GM21576 (cell line): Measurements from ENCODE around the gene GLRX3.
"Not testable (repeated sequence)": the region's sequence is repeated elsewhere in the genome, so short reads cannot be mapped to it uniquely, and the experiment has no call there.

Source experiments
- ATAC-seq: cut with Tn5 transposase; IDR thresholded peaks from one replicate; pipeline ENCODE4 v1.9.1; 2021; ENCODE audit warnings: mild to moderate bottlenecking, moderate library complexity; ENCODE audit not compliant: unreplicated experiment

Gene GLRX3

DNA sequence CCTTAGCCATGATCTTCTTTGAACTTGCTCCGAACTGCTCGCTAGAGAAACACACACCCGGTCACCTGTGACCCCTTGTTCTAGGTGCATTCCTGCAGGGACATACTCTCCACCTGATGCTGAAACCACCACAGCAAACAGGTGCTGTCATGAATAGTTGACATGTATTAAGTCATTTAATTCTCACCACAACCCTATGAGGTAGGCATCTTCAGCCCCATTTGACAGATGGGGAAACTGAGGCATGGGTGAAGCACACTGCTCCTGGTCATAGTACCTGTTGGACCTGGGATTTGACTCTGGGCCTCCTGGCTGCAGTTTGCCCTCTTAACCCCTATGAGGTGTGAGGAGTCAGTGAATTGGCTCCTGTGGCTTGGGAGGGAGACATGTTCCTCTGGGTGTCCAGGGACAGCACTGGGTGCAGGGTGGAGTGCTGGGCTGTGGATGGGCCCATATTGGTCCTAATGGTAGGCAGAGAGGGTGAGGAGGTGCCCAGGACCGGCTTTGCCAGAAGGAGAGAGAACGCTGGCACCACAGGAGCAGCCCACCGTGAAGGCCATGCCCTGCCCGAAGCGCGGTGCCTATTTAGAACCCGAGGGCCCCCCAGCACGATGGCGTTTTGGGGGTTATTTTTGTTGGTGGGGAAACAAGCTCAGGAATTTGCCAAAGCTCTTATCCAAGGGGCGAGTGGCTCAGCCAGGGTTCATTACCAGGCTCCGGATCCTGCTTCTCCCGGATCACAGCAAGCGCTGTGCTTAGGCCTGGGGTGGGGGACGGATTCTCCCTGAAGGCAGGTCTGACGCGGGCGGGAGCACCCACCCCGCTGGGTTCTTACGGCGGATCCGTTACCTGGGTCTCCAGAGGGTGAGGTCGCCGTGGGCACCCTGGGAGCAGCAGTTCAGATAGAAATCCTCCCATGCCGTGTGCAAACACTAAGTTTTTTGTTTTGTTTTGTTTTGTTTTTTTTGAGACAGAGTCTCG is 52.3 kb downstream of the GLRX3 start:
- no peak for ATAC-seq

DNA sequence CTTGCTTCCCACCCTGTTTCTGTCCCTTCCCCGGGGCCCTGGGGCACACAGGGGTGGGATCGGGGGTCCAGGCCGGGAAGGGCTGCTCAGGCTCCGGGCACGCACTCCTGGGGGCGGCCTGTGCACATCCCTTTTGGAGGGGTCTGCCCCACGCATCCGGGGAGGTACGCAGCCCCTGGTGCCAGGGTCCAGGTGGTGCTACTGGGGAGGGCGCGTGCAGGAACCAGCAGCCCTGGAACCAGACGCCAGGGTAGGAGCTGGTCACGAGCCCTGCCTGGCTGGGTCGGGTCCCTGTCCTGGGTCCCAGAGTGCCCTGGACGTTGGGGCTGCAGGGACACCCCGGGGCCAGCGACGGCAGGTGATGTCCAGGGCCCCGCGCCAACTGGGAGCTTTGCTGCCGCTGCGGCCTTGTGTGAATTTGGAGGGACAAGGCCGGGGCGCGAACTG is 53.4 kb downstream of the GLRX3 start:
- peak; percentile 3 for ATAC-seq

DNA sequence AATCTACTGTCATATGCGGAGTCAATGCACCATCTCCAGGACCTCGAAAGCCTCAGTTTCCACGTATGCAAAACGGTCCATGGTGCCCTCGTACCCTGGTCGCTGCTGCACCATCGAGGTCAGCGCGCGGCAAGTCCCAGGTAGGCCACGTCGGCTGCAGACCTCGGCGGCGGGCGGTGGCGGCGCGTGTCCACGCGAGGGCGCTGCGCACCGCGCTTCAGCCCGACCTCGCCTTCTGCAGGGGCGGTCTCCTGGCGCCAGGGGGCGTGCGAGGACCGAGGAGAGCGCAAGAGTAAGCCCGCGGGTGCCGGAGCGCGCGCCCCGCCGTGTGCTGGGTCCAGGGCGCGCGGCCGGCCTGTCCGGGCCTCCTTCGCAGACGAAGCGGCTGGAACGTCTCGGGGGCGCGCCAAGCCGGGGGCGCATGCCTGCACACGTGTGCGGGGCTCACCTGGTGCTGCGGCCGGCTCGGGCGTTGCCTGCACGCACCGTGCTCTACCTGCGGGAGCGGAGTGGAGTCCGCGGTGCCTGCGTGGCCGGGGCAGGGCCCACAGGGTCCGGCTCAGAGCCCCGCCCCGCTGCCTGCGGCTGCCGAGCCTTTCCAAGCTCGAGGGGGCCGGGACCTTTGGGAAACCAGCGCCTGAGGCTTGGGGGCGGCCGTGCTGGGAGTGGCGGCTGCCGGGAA is 54.0 kb downstream of the GLRX3 start:
- peak; percentile 90 for ATAC-seq

DNA sequence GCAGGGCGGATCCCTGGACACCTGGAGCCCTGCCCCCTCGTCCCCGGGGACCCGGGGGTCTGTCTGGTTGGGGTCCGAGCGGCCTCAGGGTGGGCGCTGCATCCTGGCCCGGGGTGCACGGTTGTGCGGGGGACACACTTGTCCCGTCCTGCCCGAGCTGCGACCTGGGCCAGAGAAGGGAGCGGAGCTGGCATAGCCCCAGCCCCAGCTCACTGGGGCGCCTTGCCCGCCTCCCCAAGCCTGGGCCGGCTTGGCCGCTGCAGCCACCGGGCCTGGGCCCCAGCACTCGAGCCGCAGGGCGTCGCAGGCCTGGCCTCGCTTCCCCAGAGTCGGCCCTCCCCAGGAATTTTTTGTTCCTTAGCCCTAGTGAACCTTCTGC is 54.5 kb downstream of the GLRX3 start:
- ATAC-seq: no peak

DNA sequence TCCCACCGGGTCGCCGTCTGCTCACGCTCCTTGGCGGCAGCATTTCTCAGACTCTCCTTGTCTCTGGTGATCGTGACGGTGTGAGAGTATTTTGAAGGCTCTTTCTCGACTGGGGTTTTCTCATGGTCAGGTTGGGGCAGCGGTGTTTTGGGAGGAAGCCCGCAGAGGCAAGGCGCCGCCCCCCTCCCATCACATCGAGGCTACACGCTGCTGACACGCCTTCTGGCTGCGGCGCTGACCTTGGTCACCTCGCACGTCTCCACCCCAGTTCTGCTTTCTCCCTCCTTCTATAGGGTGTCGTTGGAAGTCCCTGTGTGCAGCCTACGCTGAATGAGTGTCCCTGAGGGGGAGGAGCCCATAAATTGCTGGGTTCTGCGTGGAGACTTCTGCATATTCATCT is 55.2 kb downstream of the GLRX3 start:
- ATAC-seq: no peak

DNA sequence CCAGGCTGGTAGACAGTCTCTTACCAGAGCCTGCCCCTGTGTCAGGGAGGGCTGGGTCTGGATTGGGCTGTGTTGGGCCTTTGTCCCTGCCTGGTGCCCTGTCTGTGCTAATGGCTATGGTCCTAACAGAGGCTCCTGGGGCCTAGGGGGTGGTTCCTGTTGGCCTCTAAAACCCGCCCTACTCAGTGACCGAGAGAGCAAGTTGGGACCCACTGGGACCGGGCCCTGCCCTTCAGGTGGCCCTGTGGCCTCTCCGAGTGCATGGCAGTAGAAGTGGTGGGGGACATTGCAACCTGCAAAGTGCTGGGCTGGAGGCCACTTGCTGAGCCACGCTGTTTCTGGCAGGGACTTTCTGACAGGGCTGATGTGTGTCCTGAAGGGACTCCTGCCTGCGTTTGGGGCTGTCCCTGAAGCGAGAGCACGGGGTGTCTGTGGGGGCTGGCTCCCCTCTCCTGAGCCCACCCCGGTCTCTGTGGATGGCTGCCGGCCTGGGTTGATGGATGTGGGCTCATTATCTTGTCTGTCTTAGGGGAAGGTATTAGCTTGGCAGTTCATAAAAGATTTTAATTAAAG is 56.2 kb downstream of the GLRX3 start:
- no peak for ATAC-seq

DNA sequence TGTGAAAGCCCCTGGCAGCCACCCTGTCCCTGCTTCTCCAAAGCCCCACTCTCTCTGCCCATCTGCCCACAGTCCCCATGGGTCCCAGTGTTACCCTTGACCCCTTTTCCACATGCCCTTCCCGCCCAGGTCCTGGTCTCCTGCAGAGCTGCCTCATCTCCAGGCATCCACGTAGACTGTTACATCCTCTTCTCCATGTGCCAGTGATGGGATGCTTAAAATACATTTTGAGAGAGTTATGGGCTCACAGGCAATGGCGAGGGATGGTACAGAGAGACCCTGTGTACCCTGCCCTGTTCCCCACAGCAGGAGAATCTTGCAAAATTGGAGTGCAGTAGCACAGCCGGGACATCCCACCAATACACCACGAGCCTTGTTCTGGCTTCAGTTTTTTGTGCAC is 56.8 kb downstream of the GLRX3 start:
- no peak for ATAC-seq

DNA sequence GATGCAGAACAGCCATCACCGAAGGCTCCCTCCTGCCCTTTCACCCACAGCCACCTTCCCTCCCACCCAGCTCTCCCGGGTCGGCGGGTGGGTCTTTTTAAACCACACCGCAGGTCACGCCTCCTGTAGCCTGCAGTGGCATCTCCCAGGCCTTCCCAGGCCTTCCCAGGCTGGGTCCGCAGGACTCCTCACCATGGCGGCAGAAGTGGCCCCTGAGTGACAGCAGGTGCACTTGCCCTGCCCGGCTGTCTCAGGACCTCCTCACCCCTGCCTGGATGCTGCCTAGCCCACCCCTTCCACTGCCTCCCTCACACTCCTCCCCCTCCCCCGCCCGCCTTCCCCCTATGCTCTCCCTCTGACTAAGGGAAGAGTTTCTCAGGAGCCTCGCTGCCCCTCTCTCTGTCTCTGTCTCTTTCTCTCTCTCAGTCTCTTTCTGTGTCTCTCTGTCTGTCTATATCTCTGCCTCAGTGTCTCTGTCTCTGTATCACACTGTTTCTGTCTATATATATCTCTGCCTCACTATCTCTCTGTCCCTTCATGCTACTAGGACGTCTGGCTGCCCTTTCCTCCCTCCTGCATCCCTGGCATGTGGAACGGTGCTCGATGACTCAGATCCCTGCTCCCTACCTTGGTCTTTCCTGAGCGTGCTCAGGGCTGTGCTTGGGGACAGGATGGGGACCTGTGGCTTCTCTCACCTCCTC is 57.5 kb downstream of the GLRX3 start:
- no peak for ATAC-seq

DNA sequence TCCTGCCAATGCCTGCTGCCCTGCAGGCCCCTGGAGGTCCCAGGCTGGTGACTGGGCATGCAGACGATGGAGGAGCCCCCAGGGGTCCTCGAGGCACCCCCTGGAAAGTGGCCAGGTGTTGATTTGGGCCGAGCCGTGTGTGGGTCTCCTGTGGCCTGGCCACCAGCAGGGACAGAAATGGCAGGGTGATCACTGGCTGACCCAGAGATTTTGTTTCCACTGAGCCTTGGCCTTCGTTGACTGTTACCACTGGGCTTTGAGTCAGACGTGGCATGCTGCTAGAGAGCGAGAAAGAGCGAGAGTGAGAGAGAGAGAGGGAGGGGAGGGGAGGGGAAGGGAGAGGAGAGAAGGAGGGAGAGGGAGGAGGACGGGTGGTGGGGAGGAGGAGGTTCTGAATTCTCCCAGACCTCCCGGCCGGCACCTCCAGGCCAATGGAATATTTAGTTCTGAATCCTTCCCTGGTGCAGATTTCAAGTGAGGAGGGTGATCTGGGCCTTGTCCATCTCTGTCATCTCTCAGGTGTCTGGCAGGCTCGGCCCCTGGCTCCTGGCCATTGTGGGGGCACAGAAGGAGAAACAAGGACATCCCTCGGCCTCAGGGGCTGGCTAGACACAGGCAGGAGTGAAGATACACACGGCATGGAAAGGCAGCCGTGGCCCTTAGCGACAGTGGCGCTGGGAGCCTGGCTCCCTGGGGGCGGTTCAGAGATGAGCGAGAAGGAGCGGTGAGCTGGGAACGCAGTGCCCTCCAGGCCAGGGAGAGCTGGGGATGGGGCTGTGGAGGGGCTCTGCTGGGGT is 58.2 kb downstream of the GLRX3 start:
- no peak for ATAC-seq

DNA sequence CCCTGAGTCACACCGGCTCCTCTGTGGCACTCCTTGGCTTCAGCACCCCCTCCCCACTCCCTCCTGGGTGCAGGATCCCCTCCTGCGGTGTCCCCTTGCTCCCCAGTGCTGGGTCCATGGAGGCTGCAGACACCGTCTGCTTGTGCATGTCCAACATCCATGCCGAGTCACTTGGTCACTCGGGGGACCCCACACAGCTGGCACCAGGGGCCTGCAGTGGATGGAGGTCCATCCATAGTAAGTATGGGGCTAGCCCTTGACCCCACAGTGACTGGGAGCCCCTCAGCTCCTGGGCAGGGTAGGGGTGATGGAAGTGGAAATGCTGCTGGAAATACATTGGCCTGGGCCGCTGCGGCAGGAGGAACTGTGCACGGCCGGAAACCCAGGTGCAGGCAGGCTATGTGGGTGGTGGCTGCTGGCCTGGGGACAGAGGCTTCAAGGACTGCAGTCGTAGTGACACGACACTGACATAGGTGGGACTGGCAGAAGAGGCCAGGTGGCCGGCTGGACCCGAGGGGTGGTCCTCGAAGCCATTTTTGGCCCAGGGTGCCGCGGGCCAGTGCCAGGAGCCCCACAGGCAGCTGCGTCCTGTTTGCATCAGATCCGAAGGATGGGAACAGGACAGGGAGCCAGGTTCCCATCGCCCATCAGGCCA is 58.9 kb downstream of the GLRX3 start:
- ATAC-seq: no peak

DNA sequence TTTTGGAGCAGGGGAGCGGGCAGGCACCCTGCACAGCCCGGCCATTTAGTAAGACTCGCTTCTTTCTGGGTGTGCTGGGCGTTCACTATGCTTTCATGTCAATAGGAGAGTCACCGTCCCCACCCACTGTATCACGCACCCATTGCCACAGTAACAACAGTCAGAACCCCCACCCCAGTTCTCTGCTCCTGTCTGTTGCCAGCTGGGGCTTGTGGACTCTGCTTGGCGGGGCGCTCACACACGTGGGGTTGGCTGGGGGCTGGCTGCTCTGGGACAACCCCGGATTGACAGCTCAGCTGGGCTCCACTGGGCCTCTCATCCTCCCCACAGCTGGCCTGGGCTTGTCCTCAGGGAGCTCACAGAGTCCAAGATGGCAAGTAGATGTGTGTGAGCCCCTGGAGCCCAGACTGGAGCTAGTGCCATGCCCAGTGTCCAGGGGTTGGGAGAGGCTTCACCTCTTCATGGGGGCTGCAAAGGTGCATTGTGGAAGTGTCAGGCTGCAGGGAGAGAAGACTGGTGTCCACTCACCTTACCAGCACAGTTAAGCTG is 59.6 kb downstream of the GLRX3 start:
- no peak for ATAC-seq

DNA sequence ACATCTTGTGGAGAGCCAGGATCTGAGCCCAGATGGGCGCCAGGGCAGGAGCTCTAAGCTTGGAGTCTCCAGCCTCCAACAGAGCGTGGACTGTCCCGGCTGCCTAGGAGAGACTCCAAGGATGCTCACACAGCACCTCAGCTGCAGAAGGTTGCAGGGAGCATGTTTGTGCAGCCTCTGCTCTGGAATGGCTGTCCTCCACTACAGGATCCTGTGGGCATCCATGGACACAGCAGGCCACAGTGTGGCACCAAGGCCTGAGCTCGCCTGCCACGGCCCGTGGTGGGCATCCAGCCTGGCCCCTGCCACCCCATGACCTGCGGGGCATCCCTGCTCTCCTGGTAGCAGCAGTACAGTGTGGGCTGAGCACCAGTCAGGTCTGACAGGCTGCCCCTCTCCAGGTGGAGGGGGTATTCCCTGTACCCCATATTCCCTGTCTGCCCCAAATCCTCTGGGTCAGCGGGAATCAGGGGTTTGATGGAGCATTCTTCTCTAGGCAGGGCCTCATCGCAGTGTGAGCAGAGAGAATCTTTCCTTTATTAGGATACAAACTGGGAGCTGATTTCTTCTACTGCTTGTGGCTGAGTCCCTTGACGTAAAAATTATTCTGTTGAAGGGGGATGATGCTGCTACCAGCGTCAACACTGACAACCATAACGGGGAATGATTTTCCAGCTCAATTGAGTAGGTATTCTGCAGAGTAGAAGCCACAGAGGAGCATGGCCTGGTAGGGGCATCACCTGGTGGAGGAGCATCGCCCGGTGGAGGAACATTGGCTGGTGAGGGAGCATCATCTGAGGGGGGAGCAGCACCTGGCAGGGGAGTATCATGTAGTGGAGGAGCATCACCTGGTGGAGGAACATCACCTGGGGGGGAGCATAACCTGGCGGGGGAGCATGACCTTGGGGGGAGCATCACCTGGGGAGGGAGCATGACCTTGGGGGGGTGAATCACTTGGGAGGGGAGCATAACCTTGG is 60.6 kb downstream of the GLRX3 start:
- ATAC-seq: no peak

DNA sequence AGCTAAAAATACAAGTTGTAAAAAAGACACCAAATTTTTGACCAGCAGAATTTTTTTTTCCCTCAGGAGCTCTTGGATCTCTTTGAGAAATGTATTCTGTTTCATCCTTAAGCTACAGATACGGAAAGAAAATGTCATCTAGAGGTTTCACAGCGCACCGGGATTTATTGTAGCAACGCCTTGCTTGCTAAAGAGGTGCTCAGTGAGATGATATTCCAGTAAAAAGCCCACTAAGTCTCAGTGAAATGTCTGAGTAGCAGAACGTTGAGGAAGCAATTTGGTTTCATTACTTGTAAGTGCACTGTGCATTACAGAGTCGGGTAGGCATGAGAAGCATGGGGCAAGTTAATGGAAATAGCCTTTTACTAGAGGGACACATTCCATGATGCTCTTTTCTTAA is 62.5 kb downstream of the GLRX3 start:
- no peak for ATAC-seq

DNA sequence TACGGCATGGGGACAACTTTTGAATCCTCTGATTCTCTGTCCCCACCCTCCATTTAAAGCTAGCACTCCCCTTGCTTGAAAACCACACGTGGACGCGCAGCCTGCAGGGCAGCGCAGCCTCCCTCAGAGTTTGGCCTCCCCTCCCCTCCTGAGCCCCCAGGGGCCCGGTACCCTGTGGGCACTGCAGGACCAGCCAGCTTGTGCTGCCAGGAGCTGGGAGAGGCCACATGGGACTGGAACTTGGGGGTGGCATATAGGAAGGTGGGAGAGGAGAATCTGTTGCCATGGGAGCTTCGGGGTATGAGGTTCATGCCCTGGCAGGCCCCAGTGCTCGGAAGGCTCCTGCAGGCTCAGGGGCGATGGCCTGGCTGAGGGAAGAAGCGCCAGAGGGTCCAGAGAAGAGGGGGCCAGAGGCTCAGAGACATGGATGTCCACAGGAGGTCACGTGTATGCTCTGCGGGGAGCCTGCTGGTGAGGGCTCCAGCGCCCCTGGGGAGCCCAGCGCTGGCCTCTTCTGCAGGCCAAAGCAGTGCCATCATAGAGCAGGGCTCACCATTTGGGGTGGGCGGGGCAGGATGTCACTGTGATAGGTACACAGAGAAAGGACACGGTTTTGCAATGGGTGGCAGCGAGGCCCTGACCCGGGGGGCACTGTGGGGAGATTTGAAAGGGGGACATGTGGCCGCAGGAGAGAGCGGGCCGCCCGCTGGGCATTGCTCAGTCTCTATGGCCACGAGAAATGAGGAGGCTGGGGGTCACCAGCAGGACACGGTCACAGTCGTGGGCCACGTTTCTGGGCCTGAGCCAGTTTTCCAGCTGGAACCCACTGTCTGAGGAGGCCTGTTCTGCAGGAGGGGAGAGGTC is 64.2 kb downstream of the GLRX3 start:
- no peak for ATAC-seq

DNA sequence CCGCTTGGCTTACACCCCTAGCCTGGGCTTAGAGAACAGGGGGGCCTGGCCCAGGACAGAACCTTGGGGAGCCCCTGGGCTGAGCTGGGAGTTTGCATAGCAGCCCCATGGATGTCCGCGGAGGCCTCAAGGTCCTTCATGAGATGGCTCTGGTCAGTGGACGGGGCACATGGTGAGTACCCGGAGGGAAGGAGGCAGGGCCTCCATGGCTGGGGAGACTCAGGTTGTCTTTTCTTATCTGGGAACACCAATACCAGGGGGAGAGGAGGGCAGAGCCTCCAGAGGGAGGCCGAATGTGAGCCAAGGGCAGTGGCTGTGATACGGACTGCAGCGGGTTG is 64.8 kb downstream of the GLRX3 start:
- no peak for ATAC-seq

DNA sequence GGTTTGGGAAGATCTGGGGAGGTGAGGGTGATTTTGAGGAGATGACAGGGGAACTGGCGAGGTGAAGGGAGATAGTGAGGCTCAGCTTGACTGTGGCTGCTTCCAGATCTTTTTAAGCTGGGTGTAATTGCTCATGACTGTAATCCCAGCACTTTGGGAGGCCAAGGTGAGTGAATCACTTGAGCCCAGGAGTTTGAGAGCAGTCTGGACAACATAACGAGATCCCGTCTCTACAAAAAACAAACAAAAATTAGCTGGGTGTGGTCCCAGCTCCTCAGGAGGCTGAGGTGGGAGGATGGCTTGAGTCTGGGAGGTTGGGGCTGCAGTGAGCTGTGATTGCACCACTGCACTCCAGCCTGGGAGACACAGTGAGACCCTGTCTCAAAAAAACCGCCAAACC is 66.0 kb downstream of the GLRX3 start:
- not testable (repeated sequence) for ATAC-seq

DNA sequence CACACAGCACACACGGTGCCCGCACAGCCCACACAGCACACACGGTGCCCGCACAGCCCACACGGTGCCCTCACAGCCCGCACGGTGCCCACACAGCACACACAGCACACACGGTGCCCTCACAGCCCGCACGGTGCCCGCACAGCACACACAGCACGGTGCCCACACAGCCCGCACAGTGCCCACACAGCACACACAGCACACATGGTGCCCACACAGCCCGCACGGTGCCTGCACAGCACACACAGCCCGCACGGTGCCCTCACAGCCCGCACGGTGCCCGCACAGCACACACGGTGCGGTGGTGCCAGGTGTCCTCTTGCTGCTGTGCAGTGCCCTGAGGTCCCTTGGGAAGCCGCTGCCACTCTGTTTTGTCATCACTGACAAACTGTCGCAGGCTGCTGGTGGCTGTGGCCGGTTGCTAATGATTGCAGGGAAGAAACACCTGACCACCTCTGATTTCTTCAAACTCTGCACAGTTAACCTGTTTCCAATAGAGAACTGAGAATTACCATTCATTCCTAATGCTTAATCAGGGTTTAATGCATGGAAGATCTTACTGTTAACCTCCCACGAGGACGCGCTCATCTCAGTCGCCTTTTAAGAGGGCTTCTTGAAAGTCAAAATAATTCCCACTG is 66.9 kb downstream of the GLRX3 start:
- no peak for ATAC-seq
